AG10803 (cell line): Measurements from ENCODE around the gene TBC1D16.

Source experiments
- DNase-seq: peaks from one replicate; pipeline ENCODE4 v3.0.0; 2010; ENCODE audit warnings: low read depth
- H3K4me3 ChIP-seq: 2 replicates; pipeline ENCODE4 v1.5.1; 2011; ENCODE audit warnings: mild to moderate bottlenecking, low read length, control low read depth
- TF ChIP-seq, protein P1 (sequence below): conservative IDR thresholded peaks from 2 replicates; pipeline ENCODE4 v1.5.1; 2011; ENCODE audit warnings: mild to moderate bottlenecking, low read length, control low read depth, inconsistent platforms

Gene TBC1D16

DNA sequence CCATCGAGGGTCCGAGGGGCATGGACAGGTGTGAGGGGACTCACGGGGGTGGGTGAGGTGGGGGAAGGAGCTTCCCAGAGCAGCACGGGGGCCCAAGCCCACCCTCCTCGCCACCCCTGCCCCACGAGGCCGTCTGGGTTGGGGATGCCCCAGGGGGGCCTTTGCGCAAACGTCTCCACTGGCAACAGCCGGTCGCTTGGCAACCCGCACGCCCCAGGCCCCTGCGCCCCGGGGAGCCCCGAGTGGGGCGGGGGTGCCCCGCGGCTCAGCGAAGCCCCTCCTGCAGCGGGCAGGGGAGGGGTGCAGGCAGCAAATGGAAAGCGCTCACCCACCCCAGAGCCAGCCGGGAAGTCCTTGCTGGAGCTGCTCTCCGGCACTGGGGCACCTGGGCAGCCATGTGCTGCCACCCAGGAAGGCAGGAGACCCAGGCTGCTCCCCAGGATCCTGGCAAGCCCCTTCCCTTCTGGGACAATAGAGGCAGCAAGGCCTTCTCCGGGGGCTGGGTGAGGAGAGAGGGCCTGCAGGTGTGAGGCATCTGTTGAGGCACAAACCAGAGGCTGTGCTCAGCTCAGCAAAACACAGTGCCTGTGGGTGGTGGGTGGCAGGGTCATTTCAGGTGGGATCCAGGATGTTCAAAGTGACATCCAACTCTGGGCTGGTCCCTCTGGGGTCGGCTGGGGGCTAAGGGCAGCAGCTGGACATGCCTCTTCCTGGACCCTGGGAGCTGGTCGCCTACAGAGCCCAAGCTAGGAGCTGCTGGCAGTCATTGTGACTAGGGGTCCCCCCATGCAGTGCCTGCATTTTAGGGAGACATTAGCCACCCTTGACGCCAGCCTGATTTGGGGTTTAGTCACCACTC, 115.6 kb downstream of the TBC1D16 start:
- DNase-seq: no peak
- no peak overlapping the region for H3K4me3 ChIP-seq

DNA sequence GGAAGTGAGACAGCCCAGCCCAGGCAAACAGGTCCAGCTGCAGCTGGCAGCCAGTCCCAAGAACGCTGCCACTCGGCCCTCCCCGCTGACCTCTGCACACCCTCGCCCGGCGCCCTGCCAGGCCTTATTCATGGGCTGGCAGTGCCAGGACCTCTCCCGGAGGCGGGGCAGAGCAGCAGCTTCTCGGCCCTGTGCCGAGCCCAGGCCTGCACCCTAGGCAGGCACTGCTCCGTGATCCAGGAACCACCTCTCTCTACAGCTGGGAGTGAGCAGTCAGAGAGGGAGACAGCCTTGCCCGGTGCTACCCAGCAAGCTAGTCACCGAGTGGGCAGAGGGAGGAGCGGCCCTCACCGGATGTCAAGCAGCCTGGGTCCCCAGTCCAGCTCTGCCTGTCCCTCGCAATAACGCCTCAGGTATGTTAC, 116.5 kb downstream of the TBC1D16 start:
- H3K4me3 ChIP-seq: no peak overlapping the region
- peak; percentile 42 for DNase-seq
- TF ChIP-seq, protein P1, sequence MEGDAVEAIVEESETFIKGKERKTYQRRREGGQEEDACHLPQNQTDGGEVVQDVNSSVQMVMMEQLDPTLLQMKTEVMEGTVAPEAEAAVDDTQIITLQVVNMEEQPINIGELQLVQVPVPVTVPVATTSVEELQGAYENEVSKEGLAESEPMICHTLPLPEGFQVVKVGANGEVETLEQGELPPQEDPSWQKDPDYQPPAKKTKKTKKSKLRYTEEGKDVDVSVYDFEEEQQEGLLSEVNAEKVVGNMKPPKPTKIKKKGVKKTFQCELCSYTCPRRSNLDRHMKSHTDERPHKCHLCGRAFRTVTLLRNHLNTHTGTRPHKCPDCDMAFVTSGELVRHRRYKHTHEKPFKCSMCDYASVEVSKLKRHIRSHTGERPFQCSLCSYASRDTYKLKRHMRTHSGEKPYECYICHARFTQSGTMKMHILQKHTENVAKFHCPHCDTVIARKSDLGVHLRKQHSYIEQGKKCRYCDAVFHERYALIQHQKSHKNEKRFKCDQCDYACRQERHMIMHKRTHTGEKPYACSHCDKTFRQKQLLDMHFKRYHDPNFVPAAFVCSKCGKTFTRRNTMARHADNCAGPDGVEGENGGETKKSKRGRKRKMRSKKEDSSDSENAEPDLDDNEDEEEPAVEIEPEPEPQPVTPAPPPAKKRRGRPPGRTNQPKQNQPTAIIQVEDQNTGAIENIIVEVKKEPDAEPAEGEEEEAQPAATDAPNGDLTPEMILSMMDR: no peak

More for the DNA sequence above, 115.6 kb downstream of the TBC1D16 start:
- TF ChIP-seq, protein P1: no peak

DNA sequence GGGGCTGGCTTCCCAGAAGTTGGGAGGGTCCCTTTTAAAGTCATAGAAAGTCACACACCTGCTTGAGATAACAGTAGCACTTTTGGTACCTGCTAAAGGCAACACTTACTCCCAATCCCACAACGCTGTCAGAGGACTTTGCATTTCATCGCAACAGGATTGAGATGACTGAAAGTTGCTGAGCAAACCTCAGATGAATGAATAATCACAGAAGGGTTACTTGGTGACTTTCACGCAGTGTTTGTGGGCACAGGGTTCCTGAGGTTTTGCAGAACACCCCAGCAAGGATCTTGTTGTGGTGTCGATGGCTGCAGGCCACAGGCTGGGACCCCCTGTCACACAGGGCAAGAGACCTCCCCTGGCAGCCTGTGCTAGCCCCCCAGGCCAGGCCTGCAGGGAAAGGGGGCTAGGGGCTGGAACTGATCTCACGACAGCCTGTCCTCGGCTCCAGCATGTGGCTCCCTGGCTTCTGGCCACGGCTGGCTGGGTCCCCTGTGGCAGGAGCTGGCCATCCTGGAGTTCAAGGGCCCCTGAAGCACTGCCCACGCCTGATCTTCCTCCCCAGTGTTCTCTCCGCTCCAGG, 117.0 kb downstream of the TBC1D16 start:
- H3K4me3 ChIP-seq: no peak overlapping the region
- TF ChIP-seq, protein P1: no peak
- no peak for DNase-seq

DNA sequence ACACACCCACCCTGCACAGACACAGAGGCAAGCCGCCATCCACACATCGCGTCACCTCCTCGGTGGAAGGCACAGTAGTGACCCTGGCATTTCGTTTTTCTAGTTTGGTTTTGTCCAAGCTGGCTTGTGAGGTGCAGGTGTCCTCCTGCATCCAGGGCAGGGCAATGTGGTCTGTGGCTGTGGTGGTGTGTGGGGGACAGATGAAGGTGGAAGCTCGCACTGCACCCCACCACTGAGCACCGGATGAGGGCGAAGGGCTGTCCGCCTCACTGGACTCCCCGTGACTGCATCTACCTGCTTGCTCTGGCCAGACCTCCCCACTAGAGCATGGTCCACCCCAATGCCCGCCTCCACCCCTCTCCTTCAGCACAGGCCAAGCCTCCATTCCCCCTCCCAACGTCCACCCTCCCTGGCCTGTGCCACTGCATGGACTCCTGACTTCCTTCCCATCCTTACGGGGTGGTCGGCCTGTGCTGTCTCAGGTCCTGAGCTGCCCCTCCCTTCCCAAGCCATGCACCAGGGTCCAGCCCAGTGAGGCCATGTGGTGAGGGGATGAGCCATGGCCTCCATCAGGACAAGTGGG, 117.7 kb downstream of the TBC1D16 start:
- H3K4me3 ChIP-seq: no peak overlapping the region
- DNase-seq: no peak
- TF ChIP-seq, protein P1: no peak

DNA sequence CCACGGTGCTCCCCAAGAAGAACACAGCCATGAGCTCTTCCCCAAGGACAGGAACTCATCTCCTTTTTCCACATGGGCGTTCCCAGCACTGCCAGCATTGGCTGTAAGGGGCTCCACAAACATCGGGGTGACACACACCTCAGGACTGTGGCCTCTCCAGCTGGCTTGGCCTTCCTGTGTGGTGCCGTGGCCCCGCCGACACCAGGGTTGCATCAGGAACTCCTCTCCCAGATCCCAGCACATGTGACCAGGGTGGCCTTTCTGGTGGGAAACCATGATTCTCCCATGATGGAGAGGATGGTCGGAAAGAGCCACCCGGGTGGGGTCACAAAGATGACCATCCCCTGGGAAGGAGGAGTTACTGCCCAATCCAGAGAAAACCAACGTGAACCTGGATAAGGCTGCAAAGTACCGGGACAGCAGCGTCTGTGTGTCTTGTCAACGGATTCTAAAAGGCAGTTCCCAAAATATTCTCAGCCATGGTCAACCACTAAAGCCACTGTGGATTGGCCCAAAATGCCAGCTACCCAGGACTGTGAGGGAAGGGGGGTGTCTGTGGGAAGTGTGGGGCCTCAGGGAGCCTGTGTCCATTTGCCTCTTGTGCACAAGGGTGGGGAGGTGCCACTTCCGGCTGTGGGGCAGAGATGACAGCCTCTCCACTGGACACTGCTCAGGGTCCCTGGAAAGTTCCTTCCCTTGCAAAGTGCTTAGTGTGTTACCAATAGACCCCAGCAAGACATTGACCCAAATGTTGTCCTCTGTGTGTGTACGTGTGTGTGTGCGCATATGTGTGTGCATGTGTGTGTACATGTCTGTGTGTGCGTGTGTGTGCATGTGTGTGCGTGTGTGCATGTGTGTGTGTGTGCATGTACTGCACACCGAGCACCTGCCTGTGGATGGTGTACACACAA, 118.4 kb downstream of the TBC1D16 start:
- DNase-seq: no peak
- H3K4me3 ChIP-seq: no peak overlapping the region
- TF ChIP-seq, protein P1: no peak

DNA sequence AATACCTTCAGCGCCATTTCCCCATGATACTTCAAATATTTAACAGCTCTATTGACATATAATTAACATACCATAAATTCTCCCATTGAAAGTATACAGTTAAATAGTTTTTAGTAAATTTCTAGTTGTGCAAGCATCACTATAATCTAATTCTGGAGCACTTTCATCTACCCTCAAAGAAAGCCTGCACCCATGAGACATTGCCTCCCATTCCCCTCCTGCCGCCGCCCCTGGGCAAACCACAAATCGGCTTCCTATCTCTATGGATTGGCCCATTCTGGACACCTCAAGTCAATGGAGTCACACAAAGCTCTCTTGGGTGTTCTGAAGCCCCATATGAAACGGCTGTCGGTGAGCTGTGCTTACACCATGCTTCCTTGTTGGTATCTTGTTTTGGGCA, 119.2 kb downstream of the TBC1D16 start:
- H3K4me3 ChIP-seq: no peak overlapping the region
- DNase-seq: no peak
- TF ChIP-seq, protein P1: no peak
